GM18909 (cell line): Measurements from ENCODE around the gene PFKFB4.

Experiments
- ATAC-seq: cut with Tn5 transposase; IDR thresholded peaks from one replicate; pipeline ENCODE4 v1.9.1; 2021; ENCODE audit warnings: mild to moderate bottlenecking; ENCODE audit not compliant: unreplicated experiment, poor library complexity

The PFKFB4 gene

GRCh38 chr3:48587686-48588085, 31.1 kb upstream of the PFKFB4 start:
- no peak for ATAC-seq

GRCh38 chr3:48585411-48585810, 28.8 kb upstream of the PFKFB4 start:
- ATAC-seq = no peak

- ATAC-seq = no peak
Observed at GRCh38 chr3:48584836-48585235, 28.2 kb upstream of the PFKFB4 start.

- no peak for ATAC-seq
Observed at GRCh38 chr3:48581621-48582481, 25.2 kb upstream of the PFKFB4 start.

- no peak for ATAC-seq
Observed at GRCh38 chr3:48576647-48577046, 20.0 kb upstream of the PFKFB4 start.

- ATAC-seq = no peak
Observed at GRCh38 chr3:48575366-48575765, 18.8 kb upstream of the PFKFB4 start.

GRCh38 chr3:48573973-48574585, 17.5 kb upstream of the PFKFB4 start:
- ATAC-seq = no peak

GRCh38 chr3:48572517-48572916, 15.9 kb upstream of the PFKFB4 start:
- no peak for ATAC-seq

- ATAC-seq = no peak
Observed at GRCh38 chr3:48571938-48572337, 15.3 kb upstream of the PFKFB4 start.

- ATAC-seq = no peak
Observed at GRCh38 chr3:48569808-48570450, 13.3 kb upstream of the PFKFB4 start.

- no peak for ATAC-seq
Observed at GRCh38 chr3:48569400-48569799, 12.8 kb upstream of the PFKFB4 start.

GRCh38 chr3:48568476-48568875, 11.9 kb upstream of the PFKFB4 start:
- ATAC-seq = no peak

- ATAC-seq = no peak
Observed at GRCh38 chr3:48567500-48567899, 10.9 kb upstream of the PFKFB4 start.

GRCh38 chr3:48567090-48567489, 10.5 kb upstream of the PFKFB4 start:
- no peak for ATAC-seq

- no peak for ATAC-seq
Observed at GRCh38 chr3:48566401-48566760, 9.8 kb upstream of the PFKFB4 start.

- no peak for ATAC-seq
Observed at GRCh38 chr3:48565591-48566400, 9.2 kb upstream of the PFKFB4 start.

- no peak for ATAC-seq
Observed at GRCh38 chr3:48565186-48565585, 8.6 kb upstream of the PFKFB4 start.

- ATAC-seq = no peak
Observed at GRCh38 chr3:48564667-48565066, 8.1 kb upstream of the PFKFB4 start.

GRCh38 chr3:48564022-48564421, 7.4 kb upstream of the PFKFB4 start:
- no peak for ATAC-seq

- ATAC-seq = no peak
Observed at GRCh38 chr3:48563382-48563918, 6.8 kb upstream of the PFKFB4 start, which contains the start of gene UCN2. Gene UCN2, minus strand, starts transcription at chr3:48563781. Its CDS starts 657 bp downstream, at chr3:48563124.
